Glomerular endothelial cell (primary cell): ENCODE measurements around the gene PNMA6F. TPM values are rescaled to one million over a fixed set of nuclear protein-coding genes. Genes with fewer than 3 reads are reported as not detected.
"Not testable (repeated sequence)": the region's sequence is repeated elsewhere in the genome, so short reads cannot be mapped to it uniquely, and the experiment has no call there.

Source experiments
- DNase-seq: peaks from one replicate; pipeline ENCODE4 v3.0.0-alpha.2; 2011; ENCODE audit warnings: low read depth, low spot score; ENCODE audit errors: extremely low read depth
- total RNA-seq: library from RNA; depleted of rRNA; stranded (reverse); fragments of >200 nt; gene quantifications from 2 replicates; pipeline ENCODE4 v1.2.3, GENCODE V29; 2015

PNMA6F gene
- total RNA-seq, 1 donor from 2014 or later = not detected

GRCh38 chrX:153336121-153336894 is 14.7 kb upstream of the PNMA6F start:
- DNase-seq = no peak

- no peak for DNase-seq
These were observed 13.2 kb upstream of the PNMA6F start for GRCh38 chrX:153334654-153335295.

- no peak for DNase-seq
These were observed 12.5 kb upstream of the PNMA6F start, which contains the start of gene ZNF275 for GRCh38 chrX:153333821-153334653. TSS of gene ZNF275 (plus strand) at chrX:153334153. CDS start at chrX:153336680, 2,527 bp downstream.

GRCh38 chrX:153333266-153333665 is 11.7 kb upstream of the PNMA6F start:
- no peak for DNase-seq

- DNase-seq = no peak
These were observed 6.0 kb upstream of the PNMA6F start for GRCh38 chrX:153327561-153327960.

- DNase-seq = no peak
These were observed 897 bp downstream of the PNMA6F start for GRCh38 chrX:153320555-153321184.

GRCh38 chrX:153320047-153320443 is 1.5 kb downstream of the PNMA6F start:
- DNase-seq = not testable (repeated sequence)

- DNase-seq = no peak
These were observed 2.1 kb downstream of the PNMA6F start for GRCh38 chrX:153319295-153320046.

- DNase-seq = no peak
These were observed 2.8 kb downstream of the PNMA6F start for GRCh38 chrX:153318811-153319210.

- no peak for DNase-seq
These were observed 3.4 kb downstream of the PNMA6F start for GRCh38 chrX:153317996-153318722.

- no peak for DNase-seq
These were observed 4.3 kb downstream of the PNMA6F start for GRCh38 chrX:153317306-153317705.

GRCh38 chrX:153312842-153313241 is 8.7 kb downstream of the PNMA6F start:
- no peak for DNase-seq

- no peak for DNase-seq
These were observed 9.5 kb downstream of the PNMA6F start for GRCh38 chrX:153312041-153312440.

- DNase-seq = no peak
These were observed 10.7 kb downstream of the PNMA6F start for GRCh38 chrX:153310901-153311300.

GRCh38 chrX:153307276-153308178 is 14.0 kb downstream of the PNMA6F start:
- DNase-seq = no peak

- no peak for DNase-seq
These were observed 14.9 kb downstream of the PNMA6F start for GRCh38 chrX:153306527-153307115.

GRCh38 chrX:153305972-153306371 is 15.6 kb downstream of the PNMA6F start:
- no peak for DNase-seq
